C4-2B (cell line): ENCODE data around the gene NPLOC4.

Experiments
- H3K27ac ChIP-seq: fragments of 450-650 bp; 2 replicates; pipeline ENCODE4 v1.5.1; 2017
- ZFX ChIP-seq: fragments of 450-650 bp; IDR thresholded peaks from 2 replicates; pipeline ENCODE4 v1.6.1; 2017
- TF ChIP-seq, protein P1 (sequence below): fragments of 450-650 bp; conservative IDR thresholded peaks from 2 replicates; pipeline ENCODE4 v1.5.1; 2017; ENCODE audit warnings: mild to moderate bottlenecking

The NPLOC4 gene

GRCh38 chr17:81544281-81544974, 92.5 kb downstream of the NPLOC4 start:
- no peak for TF ChIP-seq ZFX
- TF ChIP-seq, protein P1, sequence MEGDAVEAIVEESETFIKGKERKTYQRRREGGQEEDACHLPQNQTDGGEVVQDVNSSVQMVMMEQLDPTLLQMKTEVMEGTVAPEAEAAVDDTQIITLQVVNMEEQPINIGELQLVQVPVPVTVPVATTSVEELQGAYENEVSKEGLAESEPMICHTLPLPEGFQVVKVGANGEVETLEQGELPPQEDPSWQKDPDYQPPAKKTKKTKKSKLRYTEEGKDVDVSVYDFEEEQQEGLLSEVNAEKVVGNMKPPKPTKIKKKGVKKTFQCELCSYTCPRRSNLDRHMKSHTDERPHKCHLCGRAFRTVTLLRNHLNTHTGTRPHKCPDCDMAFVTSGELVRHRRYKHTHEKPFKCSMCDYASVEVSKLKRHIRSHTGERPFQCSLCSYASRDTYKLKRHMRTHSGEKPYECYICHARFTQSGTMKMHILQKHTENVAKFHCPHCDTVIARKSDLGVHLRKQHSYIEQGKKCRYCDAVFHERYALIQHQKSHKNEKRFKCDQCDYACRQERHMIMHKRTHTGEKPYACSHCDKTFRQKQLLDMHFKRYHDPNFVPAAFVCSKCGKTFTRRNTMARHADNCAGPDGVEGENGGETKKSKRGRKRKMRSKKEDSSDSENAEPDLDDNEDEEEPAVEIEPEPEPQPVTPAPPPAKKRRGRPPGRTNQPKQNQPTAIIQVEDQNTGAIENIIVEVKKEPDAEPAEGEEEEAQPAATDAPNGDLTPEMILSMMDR, result no peak
- no peak overlapping the region for H3K27ac ChIP-seq

GRCh38 chr17:81543756-81544155, 93.2 kb downstream of the NPLOC4 start:
- TF ChIP-seq, protein P1, result no peak
- H3K27ac ChIP-seq, result no peak overlapping the region

DNA sequence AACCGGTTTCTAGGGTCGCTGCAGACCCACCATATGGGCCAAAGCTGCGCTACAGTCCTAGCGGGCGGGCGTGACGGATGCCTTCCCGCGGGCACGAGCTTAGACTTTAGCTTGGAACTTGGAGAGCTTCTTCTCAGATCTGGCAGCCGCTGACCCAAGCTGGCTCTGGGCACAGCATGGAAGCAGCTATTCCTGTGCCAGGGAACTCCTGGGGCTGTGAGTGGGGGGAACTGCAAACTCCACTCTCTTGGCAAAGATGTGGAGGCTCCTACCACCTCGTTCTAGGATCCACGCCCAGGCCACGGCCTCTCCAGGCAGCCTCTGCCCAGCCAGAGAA, 93.6 kb downstream of the NPLOC4 start:
- TF ChIP-seq, protein P1, result no peak
- TF ChIP-seq ZFX, result no peak
- no peak overlapping the region for H3K27ac ChIP-seq

DNA sequence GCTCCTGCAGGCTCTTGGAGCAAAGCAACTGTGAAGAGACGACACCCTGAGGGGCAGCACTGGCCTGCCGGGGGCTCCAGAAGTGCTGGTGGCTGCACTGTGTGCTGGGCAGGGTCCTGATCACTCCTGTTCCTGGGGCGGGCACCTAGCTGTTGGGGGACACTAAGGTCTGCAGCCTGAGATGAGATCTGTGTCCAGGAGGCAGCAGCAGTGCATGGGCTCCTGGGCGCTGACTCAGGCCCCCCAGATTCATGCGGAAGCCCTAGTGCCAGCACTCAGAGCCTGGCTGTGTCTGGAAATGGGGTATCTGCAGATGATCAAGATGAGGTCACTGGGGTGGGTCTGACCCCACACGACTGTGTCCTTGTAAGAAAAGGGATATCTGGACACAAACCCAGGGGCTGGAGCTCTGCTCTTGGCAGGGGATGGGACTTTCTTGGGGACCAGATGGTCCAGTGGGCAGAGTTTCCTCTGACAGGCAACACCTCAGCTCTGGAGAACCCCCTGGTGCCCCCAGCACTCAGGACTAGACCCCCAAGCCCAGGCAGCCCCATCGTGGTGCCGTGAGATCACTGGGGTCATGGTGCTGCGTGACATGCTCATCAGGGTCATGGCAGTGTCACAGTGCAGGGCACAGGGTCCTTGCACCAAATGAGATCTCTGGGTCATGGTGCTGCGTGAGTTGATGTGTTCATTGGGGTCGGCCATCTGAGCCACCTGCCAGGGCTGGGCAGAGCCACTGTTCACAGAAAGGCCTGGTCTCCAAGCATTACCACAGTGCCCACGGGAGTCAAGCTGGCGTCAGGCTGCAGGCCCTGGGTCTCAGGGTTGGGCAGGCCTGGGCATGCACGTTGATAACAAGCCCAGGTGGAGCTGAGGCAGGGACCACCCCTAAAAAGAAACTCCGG, 94.2 kb downstream of the NPLOC4 start:
- no peak for TF ChIP-seq ZFX
- TF ChIP-seq, protein P1, result no peak
- H3K27ac ChIP-seq, result no peak overlapping the region

GRCh38 chr17:81541123-81541522, 95.8 kb downstream of the NPLOC4 start:
- TF ChIP-seq, protein P1, result no peak
- no peak for TF ChIP-seq ZFX
- no peak overlapping the region for H3K27ac ChIP-seq

DNA sequence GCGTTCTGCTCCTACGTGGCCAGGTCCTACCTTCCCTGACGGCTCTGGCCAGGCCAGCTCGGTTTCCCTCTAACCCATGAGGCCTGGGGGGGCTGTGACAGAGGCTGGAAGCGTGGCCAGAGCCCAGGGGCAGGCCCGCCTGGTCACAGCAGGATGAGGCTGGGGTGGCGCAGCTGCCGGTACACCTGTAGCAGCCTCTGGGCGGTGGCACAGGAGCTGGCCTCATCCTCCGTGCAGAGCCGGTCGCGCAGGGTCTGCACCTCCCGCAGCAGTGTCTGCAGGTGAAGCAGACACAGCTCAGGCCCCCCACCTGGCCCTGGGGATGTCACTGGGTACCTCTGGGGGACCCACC, 96.3 kb downstream of the NPLOC4 start:
- TF ChIP-seq, protein P1, result no peak
- TF ChIP-seq ZFX, result no peak
- H3K27ac ChIP-seq, result no peak overlapping the region

GRCh38 chr17:81539961-81540675, 96.8 kb downstream of the NPLOC4 start:
- no peak overlapping the region for H3K27ac ChIP-seq
- TF ChIP-seq ZFX, result no peak
- TF ChIP-seq, protein P1, result no peak
